Measurements from ENCODE around the gene TACC2. TPM values are rescaled to one million over a fixed set of nuclear protein-coding genes. Genes with fewer than 3 reads are reported as not detected.

TACC2 gene
- total RNA-seq, 1 experiment from 2014 or later: 15.8 TPM

DNA sequence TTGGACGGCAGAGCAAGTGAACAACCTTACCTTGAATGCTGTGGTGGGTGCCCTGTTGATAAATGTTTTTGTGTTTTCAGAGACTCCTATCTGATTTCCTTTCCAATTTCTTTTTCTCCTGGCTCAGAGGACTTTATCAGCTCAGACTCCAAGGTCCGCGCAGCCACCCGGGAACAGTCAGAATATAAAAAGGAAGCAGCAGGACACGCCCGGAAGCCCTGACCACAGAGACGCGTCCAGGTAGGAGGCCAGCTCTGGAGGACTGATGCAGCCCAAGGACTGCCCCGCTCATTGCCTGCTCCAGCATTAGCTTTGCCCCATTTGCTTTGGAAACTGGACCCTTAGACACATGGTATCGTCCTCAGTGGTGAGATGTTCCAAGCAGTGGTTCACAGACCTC lies 61.3 kb downstream of the TACC2 start:
- no peaks in the 10 kb centered on the region for H4K20me1 ChIP-seq (ENCODE audit: insufficient read depth)
- intact Hi-C loops (cut with micrococcal nuclease; ENCODE audit: unreplicated experiment): loop anchor here (5.0 to 10.0 kb wide), 2 partner anchors 76 to 123 kb away; partner anchors contain the start of genes ATE1 and NSMCE4A
- 0 out of 2 replicates have a peak, but pooled peaks cover 7% of the 10 kb centered on the region for H3K4me1 ChIP-seq (replicated peaks; ENCODE audit: insufficient read depth)
- DNase-seq: no peak
- H3K27ac ChIP-seq: no peak overlapping the region
- H3K4me3 ChIP-seq: no peak overlapping the region
- no peaks in the 10 kb centered on the region for H3K9me3 ChIP-seq (ENCODE audit: insufficient read depth, low read depth)
- H3K27me3 ChIP-seq (ENCODE audit: insufficient read depth, low read depth): no peaks in the 10 kb centered on the region
- no peak for TF ChIP-seq EZH2 (IDR thresholded peaks at IDR 0.05; ENCODE audit: low read depth)
- TF ChIP-seq, protein P1, sequence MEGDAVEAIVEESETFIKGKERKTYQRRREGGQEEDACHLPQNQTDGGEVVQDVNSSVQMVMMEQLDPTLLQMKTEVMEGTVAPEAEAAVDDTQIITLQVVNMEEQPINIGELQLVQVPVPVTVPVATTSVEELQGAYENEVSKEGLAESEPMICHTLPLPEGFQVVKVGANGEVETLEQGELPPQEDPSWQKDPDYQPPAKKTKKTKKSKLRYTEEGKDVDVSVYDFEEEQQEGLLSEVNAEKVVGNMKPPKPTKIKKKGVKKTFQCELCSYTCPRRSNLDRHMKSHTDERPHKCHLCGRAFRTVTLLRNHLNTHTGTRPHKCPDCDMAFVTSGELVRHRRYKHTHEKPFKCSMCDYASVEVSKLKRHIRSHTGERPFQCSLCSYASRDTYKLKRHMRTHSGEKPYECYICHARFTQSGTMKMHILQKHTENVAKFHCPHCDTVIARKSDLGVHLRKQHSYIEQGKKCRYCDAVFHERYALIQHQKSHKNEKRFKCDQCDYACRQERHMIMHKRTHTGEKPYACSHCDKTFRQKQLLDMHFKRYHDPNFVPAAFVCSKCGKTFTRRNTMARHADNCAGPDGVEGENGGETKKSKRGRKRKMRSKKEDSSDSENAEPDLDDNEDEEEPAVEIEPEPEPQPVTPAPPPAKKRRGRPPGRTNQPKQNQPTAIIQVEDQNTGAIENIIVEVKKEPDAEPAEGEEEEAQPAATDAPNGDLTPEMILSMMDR (conservative IDR thresholded peaks at IDR 0.05): no peak
- no peaks in the 10 kb centered on the region for H3K36me3 ChIP-seq (ENCODE audit: low read depth)
- POLR2A ChIA-PET (ENCODE audit: unreplicated experiment): no interaction called here
- no peaks in the 10 kb centered on the region for H3K79me2 ChIP-seq (ENCODE audit: low read depth)
- H3K9me2 ChIP-seq (ENCODE audit: insufficient read depth): no peaks in the 10 kb centered on the region
- CTCF ChIA-PET: no interaction called here
- H3K4me2 ChIP-seq: no peak overlapping the region
- H3F3A ChIP-seq (ENCODE audit: insufficient read depth, low read depth): no peaks in the 10 kb centered on the region
- no TSS peak for BruUV-seq (replicated peaks)
- no peak overlapping the region for H2AFZ ChIP-seq

DNA sequence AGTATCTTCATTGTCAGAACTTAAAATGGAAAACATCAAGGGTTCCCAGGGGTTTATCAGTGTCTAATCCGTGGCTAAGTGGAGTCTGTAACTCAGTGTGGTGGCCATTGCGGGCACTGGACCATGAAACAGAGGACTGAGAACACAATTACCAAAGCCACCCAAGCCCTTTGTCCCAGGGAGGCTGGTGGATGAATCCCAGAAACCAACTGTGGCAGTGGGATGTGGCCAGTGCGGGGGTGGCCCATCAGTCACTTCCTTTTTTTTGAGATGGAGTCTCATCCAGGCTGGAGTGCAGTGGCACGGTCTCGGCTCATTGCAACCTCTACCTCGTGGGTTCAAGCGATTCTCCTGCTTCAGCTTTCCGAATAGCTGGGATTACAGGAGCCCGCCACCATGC lies 61.8 kb downstream of the TACC2 start:
- no peaks in the 10 kb centered on the region for H3K79me2 ChIP-seq (ENCODE audit: low read depth)
- no peak overlapping the region for H3K4me2 ChIP-seq
- DNase-seq: no peak
- CTCF ChIA-PET: interaction anchor here (0.7 kb wide), 1 partner anchor 1454 kb away, joined by 4 read pairs; no protein-coding TSS in a partner anchor
- TF ChIP-seq, protein P1 (conservative IDR thresholded peaks at IDR 0.05): no peak
- TF ChIP-seq EZH2 (IDR thresholded peaks at IDR 0.05; ENCODE audit: low read depth): no peak
- H3K9me3 ChIP-seq (ENCODE audit: insufficient read depth, low read depth): no peaks in the 10 kb centered on the region
- no TSS peak for BruUV-seq (replicated peaks)
- no peaks in the 10 kb centered on the region for H3K27me3 ChIP-seq (ENCODE audit: insufficient read depth, low read depth)
- POLR2A ChIA-PET (ENCODE audit: unreplicated experiment): no interaction called here
- intact Hi-C loops (cut with micrococcal nuclease; ENCODE audit: unreplicated experiment): loop anchor here (1.0 to 10.0 kb wide), 3 partner anchors 62 to 124 kb away; partner anchors contain the start of genes ATE1 and NSMCE4A
- no peaks in the 10 kb centered on the region for H3F3A ChIP-seq (ENCODE audit: insufficient read depth, low read depth)
- H4K20me1 ChIP-seq (ENCODE audit: insufficient read depth): no peaks in the 10 kb centered on the region
- H2AFZ ChIP-seq: no peak overlapping the region
- no peaks in the 10 kb centered on the region for H3K9me2 ChIP-seq (ENCODE audit: insufficient read depth)
- H3K4me1 ChIP-seq (replicated peaks; ENCODE audit: insufficient read depth): 0 out of 2 replicates have a peak, but pooled peaks cover 7% of the 10 kb centered on the region
- H3K27ac ChIP-seq: no peak overlapping the region
- H3K4me3 ChIP-seq: no peak overlapping the region
- H3K36me3 ChIP-seq (ENCODE audit: low read depth): no peaks in the 10 kb centered on the region

GRCh38 chr10:122051609-122052385 lies 62.8 kb downstream of the TACC2 start:
- BruUV-seq (replicated peaks): no TSS peak
- H3K4me2 ChIP-seq: no peak overlapping the region
- H3F3A ChIP-seq (ENCODE audit: insufficient read depth, low read depth): no peaks in the 10 kb centered on the region
- peaks cover 13% of the 10 kb centered on the region for H3K4me1 ChIP-seq (replicated peaks; ENCODE audit: insufficient read depth)
- TF ChIP-seq, protein P1 (conservative IDR thresholded peaks at IDR 0.05): peak; percentile 75
- no peak for TF ChIP-seq EZH2 (IDR thresholded peaks at IDR 0.05; ENCODE audit: low read depth)
- ChIA-PET CTCF (interaction anchor here (0.5 to 1.1 kb wide), 5 partner anchors 10 to 1455 kb away, joined by 3 to 9 read pairs (median 4); no protein-coding TSS in a partner anchor), POLR2A (ENCODE audit: unreplicated experiment) (interaction anchor here (0.6 kb wide), 1 partner anchor 240 kb away, joined by 3 read pairs; no protein-coding TSS in a partner anchor)
- no peaks in the 10 kb centered on the region for H3K9me2 ChIP-seq (ENCODE audit: insufficient read depth)
- peak; percentile 68 to 80 for DNase-seq
- intact Hi-C loops (cut with micrococcal nuclease; ENCODE audit: unreplicated experiment): loop anchor here (1.0 to 10.0 kb wide), 3 partner anchors 62 to 124 kb away; partner anchors contain the start of genes ATE1 and NSMCE4A
- H3K27me3 ChIP-seq (ENCODE audit: insufficient read depth, low read depth): no peaks in the 10 kb centered on the region
- H3K79me2 ChIP-seq (ENCODE audit: low read depth): no peaks in the 10 kb centered on the region
- no peak overlapping the region for H2AFZ ChIP-seq
- H3K9me3 ChIP-seq (ENCODE audit: insufficient read depth, low read depth): no peaks in the 10 kb centered on the region
- no peaks in the 10 kb centered on the region for H4K20me1 ChIP-seq (ENCODE audit: insufficient read depth)
- H3K36me3 ChIP-seq (ENCODE audit: low read depth): no peaks in the 10 kb centered on the region
- H3K27ac ChIP-seq: no peak overlapping the region
- no peak overlapping the region for H3K4me3 ChIP-seq
